ENCODE measurements around the gene STX8. TPM values are rescaled to one million over a fixed set of nuclear protein-coding genes. Genes with fewer than 3 reads are reported as not detected.

Gene STX8
- polyA plus RNA-seq, 1 of the 3 experiments (the other 2 are of a cell fraction) = 51.3 TPM

DNA sequence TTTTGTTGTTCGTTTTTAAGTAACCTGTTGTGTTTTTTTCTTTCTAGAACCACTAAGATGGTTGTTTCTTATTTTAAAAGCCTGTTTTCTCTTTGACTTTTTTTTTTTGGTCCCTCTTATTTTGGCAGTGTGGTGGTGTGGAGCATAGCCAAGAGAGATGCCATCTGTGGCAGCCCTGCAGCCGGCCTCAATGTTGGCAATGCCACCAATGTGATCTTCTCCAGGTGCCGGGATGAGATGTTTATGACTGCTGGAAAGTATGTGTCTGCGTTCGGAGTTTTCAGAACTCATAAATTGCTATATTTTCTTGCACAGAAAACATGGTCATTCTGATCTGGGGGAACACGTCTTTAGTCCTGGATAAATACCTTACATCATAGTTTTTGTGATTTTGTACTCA is 18.4 kb upstream of the STX8 start:
- H3K4me2 ChIP-seq = no peak overlapping the region
- peaks cover 8% of the 10 kb centered on the region; the same call in 1 of the 2 replicates for H3K27me3 ChIP-seq (ENCODE audit: insufficient read depth)
- 8% methylated on average over 6 of the region's 6 CpGs for WGBS (ENCODE audit: low lambda C conversion rate)
- H3K4me3 ChIP-seq (ENCODE audit: low read depth in 2 of 2, low read length in 1 of 2) = no peak overlapping the region
- H3K4me1 ChIP-seq (ENCODE audit: control insufficient read depth in 1 of 2, insufficient read depth in 2 of 2, low read depth in 1 of 2, low read length in 1 of 2) = no peaks in the 10 kb centered on the region
- no peaks in the 10 kb centered on the region for H3K79me2 ChIP-seq (ENCODE audit: insufficient read depth)
- H3K27ac ChIP-seq (ENCODE audit: low read depth in 2 of 2, low read length in 1 of 2) = no peak overlapping the region
- POLR2A ChIA-PET = no interaction called here
- H3K36me3 ChIP-seq (replicated peaks in 1 of 2; ENCODE audit: control insufficient read depth in 1 of 2, insufficient read depth in 2 of 2, low read length in 1 of 2) = no peaks in the 10 kb centered on the region
- H3K9me2 ChIP-seq = no peaks in the 10 kb centered on the region
- no peaks in the 10 kb centered on the region for H4K20me1 ChIP-seq (ENCODE audit: insufficient read depth)
- TF ChIP-seq YY1 (IDR thresholded peaks at IDR 0.05; ENCODE audit: low read depth) (no peak), GATA2 (CRISPR knock-in tag; IDR thresholded peaks at IDR 0.05) (no peak), RCOR1 (IDR thresholded peaks at IDR 0.05; ENCODE audit: low read length) (no peak), SMC3 (IDR thresholded peaks at IDR 0.05; ENCODE audit: low read depth, low read length) (no peak)
- H3F3A ChIP-seq (replicated peaks; ENCODE audit: insufficient read depth) = no peaks in the 10 kb centered on the region
- H2AFZ ChIP-seq (ENCODE audit: low read depth) = no peak overlapping the region
- DNase-seq = no peak
- CTCF ChIA-PET = no interaction called here
- no peak overlapping the region for H3K9ac ChIP-seq
- H3K9me3 ChIP-seq = no peaks in the 10 kb centered on the region

DNA sequence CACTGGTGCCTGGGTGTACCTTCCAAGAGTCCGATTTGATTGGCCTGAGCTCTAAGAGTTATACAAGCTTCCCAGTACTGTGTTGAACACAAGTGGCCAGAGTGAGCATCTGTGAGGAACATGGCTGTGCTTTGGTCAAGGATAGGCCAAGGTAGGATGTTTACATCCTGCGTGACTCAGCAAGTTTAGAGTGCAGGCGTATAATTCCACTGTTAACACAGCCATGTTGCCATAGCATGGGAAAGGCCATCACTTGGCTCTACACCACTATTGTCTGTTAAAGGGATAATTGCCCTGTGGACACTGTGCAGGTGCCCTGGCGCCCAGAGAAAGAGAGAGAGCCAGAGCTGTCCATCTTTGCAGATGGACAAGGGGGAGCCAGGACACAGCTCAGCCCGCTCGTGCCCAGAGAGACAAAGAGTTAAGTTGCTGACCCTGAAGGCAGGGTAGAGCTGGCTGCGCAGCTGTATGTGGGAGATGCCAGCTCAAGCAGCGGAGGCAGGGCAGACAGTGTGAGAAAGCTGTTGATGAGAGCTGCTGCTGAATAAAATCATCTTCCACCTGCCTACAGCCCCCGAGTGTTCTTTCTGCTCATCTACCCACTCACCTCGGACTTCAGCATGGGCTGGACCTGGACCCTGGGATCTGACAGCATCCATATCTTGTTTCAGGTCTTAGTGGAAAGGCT is 12.5 kb upstream of the STX8 start:
- Histone ChIP-seq H3K9me2 (no peaks in the 10 kb centered on the region), H3K27me3 (ENCODE audit: insufficient read depth) (peaks cover 8% of the 10 kb centered on the region; the same call in 1 of the 2 replicates), H3K4me2 (no peak overlapping the region), H3F3A (replicated peaks; ENCODE audit: insufficient read depth) (no peaks in the 10 kb centered on the region), H4K20me1 (ENCODE audit: insufficient read depth) (no peaks in the 10 kb centered on the region), H3K36me3 (replicated peaks in 1 of 2; ENCODE audit: control insufficient read depth in 1 of 2, insufficient read depth in 2 of 2, low read length in 1 of 2) (no peaks in the 10 kb centered on the region), H3K4me1 (ENCODE audit: control insufficient read depth in 1 of 2, insufficient read depth in 2 of 2, low read depth in 1 of 2, low read length in 1 of 2) (no peaks in the 10 kb centered on the region), H3K9ac (no peak overlapping the region), H3K4me3 (ENCODE audit: low read depth in 2 of 2, low read length in 1 of 2) (no peak overlapping the region), H2AFZ (ENCODE audit: low read depth) (no peak overlapping the region), H3K79me2 (ENCODE audit: insufficient read depth) (no peaks in the 10 kb centered on the region), H3K27ac (ENCODE audit: low read depth in 2 of 2, low read length in 1 of 2) (no peak overlapping the region), H3K9me3 (no peaks in the 10 kb centered on the region)
- CTCF ChIA-PET = interaction anchor here (5.2 kb wide), 1 partner anchor 11 kb away, joined by 28 read pairs; the partner anchor contains the start of gene CFAP52
- DNase-seq = no peak
- POLR2A ChIA-PET = no interaction called here
- TF ChIP-seq POLR2AphosphoS5 (IDR thresholded peaks at IDR 0.05; ENCODE audit: low read depth, low read length) = no peak
- TF ChIP-seq PBX3 (IDR thresholded peaks at IDR 0.05) = no peak
- TF ChIP-seq YY1 (IDR thresholded peaks at IDR 0.05; ENCODE audit: low read depth) = no peak
- TF ChIP-seq MXI1 (IDR thresholded peaks at IDR 0.05; ENCODE audit: low read depth, low read length) = no peak
- TF ChIP-seq FOXJ3 (CRISPR knock-in tag; IDR thresholded peaks at IDR 0.05) = no peak
- WGBS (ENCODE audit: low lambda C conversion rate) = 27% methylated on average over 7 of the region's 10 CpGs

- Histone ChIP-seq H3K79me2 (ENCODE audit: insufficient read depth) (peaks cover 13% of the 10 kb centered on the region), H3K4me2 (peak overlapping the region; percentile 77; the same call in 1 of the 2 replicates), H3K4me3 (ENCODE audit: low read depth in 2 of 2, low read length in 1 of 2) (peak overlapping the region in 1 of 2 experiments; percentile 94; a peak in 2 of 4 replicates), H3K36me3 (replicated peaks in 1 of 2; ENCODE audit: control insufficient read depth in 1 of 2, insufficient read depth in 2 of 2, low read length in 1 of 2) (no peaks in the 10 kb centered on the region), H2AFZ (ENCODE audit: low read depth) (peak overlapping the region; percentile 99), H3K4me1 (ENCODE audit: control insufficient read depth in 1 of 2, insufficient read depth in 2 of 2, low read depth in 1 of 2, low read length in 1 of 2) (peaks cover 0 to 10% of the 10 kb centered on the region in 2 experiments; a peak in 2 of 4 replicates), H3K27ac (ENCODE audit: low read depth in 2 of 2, low read length in 1 of 2) (no peak overlapping the region), H3K9ac (no peak overlapping the region), H4K20me1 (ENCODE audit: insufficient read depth) (no peaks in the 10 kb centered on the region), H3K27me3 (ENCODE audit: insufficient read depth) (no peaks in the 10 kb centered on the region), H3K9me2 (no peaks in the 10 kb centered on the region), H3K9me3 (no peaks in the 10 kb centered on the region), H3F3A (replicated peaks; ENCODE audit: insufficient read depth) (peaks cover 15% of the 10 kb centered on the region)
- TF ChIP-seq NRF1 (IDR thresholded peaks at IDR 0.05; ENCODE audit: low read depth, low read length) (no peak), POLR2AphosphoS5 (IDR thresholded peaks at IDR 0.05; ENCODE audit: low read depth, low read length) (no peak), FOXJ3 (CRISPR knock-in tag; IDR thresholded peaks at IDR 0.05) (no peak), PBX3 (IDR thresholded peaks at IDR 0.05) (no peak), YY1 (IDR thresholded peaks at IDR 0.05; ENCODE audit: low read depth) (no peak)
- POLR2A ChIA-PET = no interaction called here
- no peak for DNase-seq
- CTCF ChIA-PET = interaction anchor here (0.6 to 2.7 kb wide), 20 partner anchors 11 to 407 kb away, joined by 3 to 28 read pairs (median 4); no protein-coding TSS in a partner anchor
- 8% methylated on average over 4 of the region's 4 CpGs for WGBS (ENCODE audit: low lambda C conversion rate)
These were observed 1.7 kb upstream of the STX8 start for GRCh38 chr17:9577373-9577709.

Measured in SK-N-SH (cell line).